GM23338 (cell line): ENCODE data around the gene NPY. TPM values are rescaled to one million over a fixed set of nuclear protein-coding genes. Genes with fewer than 3 reads are reported as not detected.

Experiments used
- ATAC-seq: fragments of 200-7000 bp; cut with Tn5 transposase; 3 replicates; pipeline ENCODE4 v1.9.1; 2020
- DNase-seq: peaks from one replicate; pipeline ENCODE4 v3.0.0-alpha.2; 2015; ENCODE audit warnings: low spot score
- H2AFZ ChIP-seq: fragments of 200-600 bp; sonication (generic); 2 replicates; pipeline ENCODE4 v1.8.0; 2016; ENCODE audit warnings: antibody characterized with exemption, mild to moderate bottlenecking, moderate library complexity
- H3F3A ChIP-seq: fragments of 200-600 bp; sonication (generic); replicated peaks from 2 replicates; pipeline ENCODE4 v1.8.0; 2017; ENCODE audit warnings: antibody characterized with exemption, mixed run types, low read depth
- H3K27ac ChIP-seq: fragments of 200-600 bp; sonication (generic); 2 replicates; pipeline ENCODE4 v1.6.1; 2016; ENCODE audit warnings: low read depth
- H3K27me3 ChIP-seq: fragments of 200-600 bp; sonication (generic); 2 replicates; pipeline ENCODE4 v1.8.0; 2016; ENCODE audit warnings: mild to moderate bottlenecking, mixed run types, moderate library complexity; ENCODE audit not compliant: insufficient read depth
- H3K36me3 ChIP-seq: fragments of 200-600 bp; sonication (generic); 2 replicates; pipeline ENCODE4 v1.8.0; 2016; ENCODE audit warnings: mild to moderate bottlenecking; ENCODE audit not compliant: insufficient read depth
- H3K4me1 ChIP-seq: fragments of 200-600 bp; sonication (generic); 2 replicates; pipeline ENCODE4 v1.8.0; 2016; ENCODE audit warnings: mild to moderate bottlenecking, moderate library complexity; ENCODE audit not compliant: insufficient read depth
- H3K4me2 ChIP-seq: fragments of 200-600 bp; sonication (generic); 2 replicates; pipeline ENCODE4 v1.7.1; 2017; ENCODE audit warnings: mixed run types
- H3K4me3 ChIP-seq: fragments of 200-600 bp; sonication (generic); 2 replicates; pipeline ENCODE4 v1.6.1; 2016; ENCODE audit warnings: mixed run types
- H3K79me2 ChIP-seq: fragments of 200-600 bp; sonication (generic); replicated peaks from 2 replicates; pipeline ENCODE4 v1.8.0; 2017; ENCODE audit warnings: mild to moderate bottlenecking; ENCODE audit not compliant: insufficient read depth
- H3K9me2 ChIP-seq: fragments of 200-600 bp; sonication (generic); 2 replicates; pipeline ENCODE4 v1.8.0; 2017; ENCODE audit not compliant: insufficient read depth
- H4K20me1 ChIP-seq: fragments of 200-600 bp; sonication (generic); replicated peaks from 2 replicates; pipeline ENCODE4 v1.8.0; 2017; ENCODE audit warnings: mild to moderate bottlenecking; ENCODE audit not compliant: insufficient read depth
- H3K27ac Mint-ChIP-seq: 2 replicates; pipeline ENCODE4 v1.8.0; 2020; ENCODE audit warnings: inconsistent platforms, mild to moderate bottlenecking, moderate library complexity, mixed read lengths
- H3K27me3 Mint-ChIP-seq: 3 replicates; pipeline ENCODE4 v1.8.0; 2022; ENCODE audit warnings: low read depth, mild to moderate bottlenecking, moderate library complexity, mixed read lengths, inconsistent platforms; ENCODE audit not compliant: insufficient read depth, poor library complexity
- H3K36me3 Mint-ChIP-seq: 3 replicates; pipeline ENCODE4 v1.8.0; 2021; ENCODE audit warnings: low read depth, mild to moderate bottlenecking, inconsistent platforms, moderate library complexity, mixed read lengths
- H3K4me1 Mint-ChIP-seq: 3 replicates; pipeline ENCODE4 v1.8.0; 2020; ENCODE audit warnings: mild to moderate bottlenecking, inconsistent platforms, mixed read lengths
- H3K4me3 Mint-ChIP-seq: 3 replicates; pipeline ENCODE4 v1.8.0; 2021; ENCODE audit warnings: moderate library complexity, mild to moderate bottlenecking, inconsistent platforms, mixed read lengths
- H3K9me3 Mint-ChIP-seq: 3 replicates; pipeline ENCODE4 v1.8.0; 2020; ENCODE audit warnings: moderate library complexity, mild to moderate bottlenecking, inconsistent platforms, mixed read lengths
- CREB1 ChIP-seq: fragments of 250-450 bp; sonication (Bioruptor Pico); IDR thresholded peaks from 2 replicates; pipeline ENCODE4 v1.5.0; 2020; ENCODE audit warnings: low read depth, mild to moderate bottlenecking, moderate library complexity
- EZH2 ChIP-seq: fragments of 200-600 bp; sonication (generic); IDR thresholded peaks from one replicate; pipeline ENCODE4 v1.8.0; 2017; ENCODE audit warnings: antibody characterized with exemption, mild to moderate bottlenecking, low read depth; ENCODE audit not compliant: unreplicated experiment
- EZH2phosphoT487 ChIP-seq: fragments of 200-600 bp; sonication (generic); IDR thresholded peaks from one replicate; pipeline ENCODE4 v1.8.1; 2018; ENCODE audit warnings: antibody characterized with exemption; ENCODE audit not compliant: unreplicated experiment
- JUNB ChIP-seq: IDR thresholded peaks from one replicate; pipeline ENCODE4 v1.6.1; 2016; ENCODE audit warnings: antibody characterized with exemption; ENCODE audit not compliant: unreplicated experiment
- NANOG ChIP-seq: IDR thresholded peaks from 2 replicates; pipeline ENCODE4 v1.6.1; 2016; ENCODE audit warnings: antibody characterized with exemption, borderline replicate concordance
- POLR2AphosphoS5 ChIP-seq: IDR thresholded peaks from 2 replicates; pipeline ENCODE4 v1.6.1; 2016; ENCODE audit warnings: antibody characterized with exemption, low read depth
- STAT1 ChIP-seq: IDR thresholded peaks from one replicate; pipeline ENCODE4 v1.6.1; 2016; ENCODE audit warnings: antibody characterized with exemption; ENCODE audit not compliant: unreplicated experiment
- ZNF114 ChIP-seq: fragments of 250-450 bp; sonication (Bioruptor Pico); IDR thresholded peaks from 2 replicates; pipeline ENCODE4 v1.5.0; 2020; ENCODE audit warnings: mild to moderate bottlenecking, moderate library complexity
- ZNF331 ChIP-seq: fragments of 250-450 bp; sonication (Bioruptor Pico); IDR thresholded peaks from 2 replicates; pipeline ENCODE4 v1.5.0; 2020; ENCODE audit warnings: low read depth, mild to moderate bottlenecking, moderate library complexity
- polyA plus RNA-seq: library from polyadenylated mRNA; unstranded; fragments of >200 nt; fragmentation: Nextera tagmentation; extraction: Ambion mirVana; gene quantifications from 2 replicates; pipeline ENCODE4 v1.2.1, GENCODE V29; 2016
- total RNA-seq: library from RNA; depleted of rRNA; stranded (reverse); fragments of >200 nt; shearing (Covaris generic); gene quantifications from 2 replicates; pipeline ENCODE4 v1.2.3, GENCODE V29; 2014
- TF ChIP-seq, protein P1 (sequence below): IDR thresholded peaks from 2 replicates; pipeline ENCODE4 v1.6.1; 2016; ENCODE audit warnings: antibody characterized with exemption
- TF ChIP-seq, protein P2 (sequence below), 2 experiments: fragments of 200-600 bp in 1 of 2; sonication (generic) in 1 of 2; conservative IDR thresholded peaks; 2 replicates each; pipeline versions ENCODE4 v1.5.1 to v1.6.1; 2016 to 2017; ENCODE audit warnings: antibody characterized with exemption in 2 of 2, low read depth in 2 of 2, mild to moderate bottlenecking in 2 of 2, moderate library complexity in 1 of 2
- TF ChIP-seq, protein P3 (sequence below): IDR thresholded peaks from one replicate; pipeline ENCODE4 v1.6.1; 2018; ENCODE audit warnings: antibody characterized with exemption; ENCODE audit not compliant: unreplicated experiment
- TF ChIP-seq, protein P4 (sequence below): fragments of 250-450 bp; sonication (Bioruptor Pico); IDR thresholded peaks from 2 replicates; pipeline ENCODE4 v1.5.0; 2020; ENCODE audit warnings: mild to moderate bottlenecking, moderate library complexity

Gene NPY
- total and polyA plus RNA-seq, 2 experiments from 2014 or later = 7.0 TPM; not detected in 1

DNA sequence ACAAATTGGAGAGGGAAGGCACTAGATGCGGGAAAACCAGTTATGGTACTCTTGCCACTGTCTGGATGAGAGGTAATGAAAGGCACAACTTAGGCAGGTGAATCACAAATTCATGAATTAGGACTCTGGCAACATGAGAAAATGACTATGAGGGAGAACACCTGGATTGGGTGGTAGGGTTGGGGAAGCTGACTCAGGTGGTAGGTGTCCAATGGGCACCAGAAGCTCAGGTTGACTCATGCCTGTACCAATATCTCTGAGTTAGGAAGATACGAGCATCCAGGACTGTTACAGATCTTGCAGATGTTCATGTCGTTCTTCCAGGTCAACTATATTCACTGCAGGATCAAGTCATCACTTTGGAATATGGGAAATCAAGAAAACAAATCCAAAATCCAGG is 56.7 kb downstream of the NPY start:
- peaks cover 46% of the 10 kb centered on the region for H3K4me1 ChIP-seq
- peaks cover 34% of the 10 kb centered on the region for H3K27me3 ChIP-seq
- no peaks in the 10 kb centered on the region; the same call in 1 of the 2 replicates for H4K20me1 ChIP-seq
- H3K9me2 ChIP-seq = 0 out of 2 replicates have a peak, but pooled peaks cover 11% of the 10 kb centered on the region
- no peak overlapping the region for H3K4me3 ChIP-seq
- H3K36me3 ChIP-seq = no peaks in the 10 kb centered on the region
- ATAC-seq (no peak), DNase-seq (no peak)
- Mint-ChIP-seq H3K4me3 (no peak overlapping the region), H3K27me3 (peaks cover 8% of the 10 kb centered on the region), H3K36me3 (no peaks in the 10 kb centered on the region), H3K27ac (no peak overlapping the region), H3K9me3 (no peaks in the 10 kb centered on the region), H3K4me1 (peaks cover 32% of the 10 kb centered on the region)
- no peak overlapping the region for H2AFZ ChIP-seq
- no peak overlapping the region for H3K4me2 ChIP-seq
- no peak overlapping the region for H3K27ac ChIP-seq
- no peaks in the 10 kb centered on the region for H3F3A ChIP-seq
- H3K79me2 ChIP-seq = peaks cover 3% of the 10 kb centered on the region; the same call in 1 of the 2 replicates
- TF ChIP-seq JUNB = no peak
- no peak for TF ChIP-seq EZH2phosphoT487
- TF ChIP-seq, protein P1, sequence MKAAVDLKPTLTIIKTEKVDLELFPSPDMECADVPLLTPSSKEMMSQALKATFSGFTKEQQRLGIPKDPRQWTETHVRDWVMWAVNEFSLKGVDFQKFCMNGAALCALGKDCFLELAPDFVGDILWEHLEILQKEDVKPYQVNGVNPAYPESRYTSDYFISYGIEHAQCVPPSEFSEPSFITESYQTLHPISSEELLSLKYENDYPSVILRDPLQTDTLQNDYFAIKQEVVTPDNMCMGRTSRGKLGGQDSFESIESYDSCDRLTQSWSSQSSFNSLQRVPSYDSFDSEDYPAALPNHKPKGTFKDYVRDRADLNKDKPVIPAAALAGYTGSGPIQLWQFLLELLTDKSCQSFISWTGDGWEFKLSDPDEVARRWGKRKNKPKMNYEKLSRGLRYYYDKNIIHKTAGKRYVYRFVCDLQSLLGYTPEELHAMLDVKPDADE = no peak
- TF ChIP-seq, protein P2, sequence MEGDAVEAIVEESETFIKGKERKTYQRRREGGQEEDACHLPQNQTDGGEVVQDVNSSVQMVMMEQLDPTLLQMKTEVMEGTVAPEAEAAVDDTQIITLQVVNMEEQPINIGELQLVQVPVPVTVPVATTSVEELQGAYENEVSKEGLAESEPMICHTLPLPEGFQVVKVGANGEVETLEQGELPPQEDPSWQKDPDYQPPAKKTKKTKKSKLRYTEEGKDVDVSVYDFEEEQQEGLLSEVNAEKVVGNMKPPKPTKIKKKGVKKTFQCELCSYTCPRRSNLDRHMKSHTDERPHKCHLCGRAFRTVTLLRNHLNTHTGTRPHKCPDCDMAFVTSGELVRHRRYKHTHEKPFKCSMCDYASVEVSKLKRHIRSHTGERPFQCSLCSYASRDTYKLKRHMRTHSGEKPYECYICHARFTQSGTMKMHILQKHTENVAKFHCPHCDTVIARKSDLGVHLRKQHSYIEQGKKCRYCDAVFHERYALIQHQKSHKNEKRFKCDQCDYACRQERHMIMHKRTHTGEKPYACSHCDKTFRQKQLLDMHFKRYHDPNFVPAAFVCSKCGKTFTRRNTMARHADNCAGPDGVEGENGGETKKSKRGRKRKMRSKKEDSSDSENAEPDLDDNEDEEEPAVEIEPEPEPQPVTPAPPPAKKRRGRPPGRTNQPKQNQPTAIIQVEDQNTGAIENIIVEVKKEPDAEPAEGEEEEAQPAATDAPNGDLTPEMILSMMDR (conservative IDR thresholded peaks at IDR 0.05; ENCODE audit: low read depth in 2 of 2) = no peak
- TF ChIP-seq, protein P3, sequence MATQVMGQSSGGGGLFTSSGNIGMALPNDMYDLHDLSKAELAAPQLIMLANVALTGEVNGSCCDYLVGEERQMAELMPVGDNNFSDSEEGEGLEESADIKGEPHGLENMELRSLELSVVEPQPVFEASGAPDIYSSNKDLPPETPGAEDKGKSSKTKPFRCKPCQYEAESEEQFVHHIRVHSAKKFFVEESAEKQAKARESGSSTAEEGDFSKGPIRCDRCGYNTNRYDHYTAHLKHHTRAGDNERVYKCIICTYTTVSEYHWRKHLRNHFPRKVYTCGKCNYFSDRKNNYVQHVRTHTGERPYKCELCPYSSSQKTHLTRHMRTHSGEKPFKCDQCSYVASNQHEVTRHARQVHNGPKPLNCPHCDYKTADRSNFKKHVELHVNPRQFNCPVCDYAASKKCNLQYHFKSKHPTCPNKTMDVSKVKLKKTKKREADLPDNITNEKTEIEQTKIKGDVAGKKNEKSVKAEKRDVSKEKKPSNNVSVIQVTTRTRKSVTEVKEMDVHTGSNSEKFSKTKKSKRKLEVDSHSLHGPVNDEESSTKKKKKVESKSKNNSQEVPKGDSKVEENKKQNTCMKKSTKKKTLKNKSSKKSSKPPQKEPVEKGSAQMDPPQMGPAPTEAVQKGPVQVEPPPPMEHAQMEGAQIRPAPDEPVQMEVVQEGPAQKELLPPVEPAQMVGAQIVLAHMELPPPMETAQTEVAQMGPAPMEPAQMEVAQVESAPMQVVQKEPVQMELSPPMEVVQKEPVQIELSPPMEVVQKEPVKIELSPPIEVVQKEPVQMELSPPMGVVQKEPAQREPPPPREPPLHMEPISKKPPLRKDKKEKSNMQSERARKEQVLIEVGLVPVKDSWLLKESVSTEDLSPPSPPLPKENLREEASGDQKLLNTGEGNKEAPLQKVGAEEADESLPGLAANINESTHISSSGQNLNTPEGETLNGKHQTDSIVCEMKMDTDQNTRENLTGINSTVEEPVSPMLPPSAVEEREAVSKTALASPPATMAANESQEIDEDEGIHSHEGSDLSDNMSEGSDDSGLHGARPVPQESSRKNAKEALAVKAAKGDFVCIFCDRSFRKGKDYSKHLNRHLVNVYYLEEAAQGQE = no peak
- no peak for TF ChIP-seq CREB1 (CRISPR knock-in tag)
- no peak for TF ChIP-seq STAT1
- TF ChIP-seq ZNF114 = no peak
- TF ChIP-seq NANOG = no peak
- TF ChIP-seq, protein P4, sequence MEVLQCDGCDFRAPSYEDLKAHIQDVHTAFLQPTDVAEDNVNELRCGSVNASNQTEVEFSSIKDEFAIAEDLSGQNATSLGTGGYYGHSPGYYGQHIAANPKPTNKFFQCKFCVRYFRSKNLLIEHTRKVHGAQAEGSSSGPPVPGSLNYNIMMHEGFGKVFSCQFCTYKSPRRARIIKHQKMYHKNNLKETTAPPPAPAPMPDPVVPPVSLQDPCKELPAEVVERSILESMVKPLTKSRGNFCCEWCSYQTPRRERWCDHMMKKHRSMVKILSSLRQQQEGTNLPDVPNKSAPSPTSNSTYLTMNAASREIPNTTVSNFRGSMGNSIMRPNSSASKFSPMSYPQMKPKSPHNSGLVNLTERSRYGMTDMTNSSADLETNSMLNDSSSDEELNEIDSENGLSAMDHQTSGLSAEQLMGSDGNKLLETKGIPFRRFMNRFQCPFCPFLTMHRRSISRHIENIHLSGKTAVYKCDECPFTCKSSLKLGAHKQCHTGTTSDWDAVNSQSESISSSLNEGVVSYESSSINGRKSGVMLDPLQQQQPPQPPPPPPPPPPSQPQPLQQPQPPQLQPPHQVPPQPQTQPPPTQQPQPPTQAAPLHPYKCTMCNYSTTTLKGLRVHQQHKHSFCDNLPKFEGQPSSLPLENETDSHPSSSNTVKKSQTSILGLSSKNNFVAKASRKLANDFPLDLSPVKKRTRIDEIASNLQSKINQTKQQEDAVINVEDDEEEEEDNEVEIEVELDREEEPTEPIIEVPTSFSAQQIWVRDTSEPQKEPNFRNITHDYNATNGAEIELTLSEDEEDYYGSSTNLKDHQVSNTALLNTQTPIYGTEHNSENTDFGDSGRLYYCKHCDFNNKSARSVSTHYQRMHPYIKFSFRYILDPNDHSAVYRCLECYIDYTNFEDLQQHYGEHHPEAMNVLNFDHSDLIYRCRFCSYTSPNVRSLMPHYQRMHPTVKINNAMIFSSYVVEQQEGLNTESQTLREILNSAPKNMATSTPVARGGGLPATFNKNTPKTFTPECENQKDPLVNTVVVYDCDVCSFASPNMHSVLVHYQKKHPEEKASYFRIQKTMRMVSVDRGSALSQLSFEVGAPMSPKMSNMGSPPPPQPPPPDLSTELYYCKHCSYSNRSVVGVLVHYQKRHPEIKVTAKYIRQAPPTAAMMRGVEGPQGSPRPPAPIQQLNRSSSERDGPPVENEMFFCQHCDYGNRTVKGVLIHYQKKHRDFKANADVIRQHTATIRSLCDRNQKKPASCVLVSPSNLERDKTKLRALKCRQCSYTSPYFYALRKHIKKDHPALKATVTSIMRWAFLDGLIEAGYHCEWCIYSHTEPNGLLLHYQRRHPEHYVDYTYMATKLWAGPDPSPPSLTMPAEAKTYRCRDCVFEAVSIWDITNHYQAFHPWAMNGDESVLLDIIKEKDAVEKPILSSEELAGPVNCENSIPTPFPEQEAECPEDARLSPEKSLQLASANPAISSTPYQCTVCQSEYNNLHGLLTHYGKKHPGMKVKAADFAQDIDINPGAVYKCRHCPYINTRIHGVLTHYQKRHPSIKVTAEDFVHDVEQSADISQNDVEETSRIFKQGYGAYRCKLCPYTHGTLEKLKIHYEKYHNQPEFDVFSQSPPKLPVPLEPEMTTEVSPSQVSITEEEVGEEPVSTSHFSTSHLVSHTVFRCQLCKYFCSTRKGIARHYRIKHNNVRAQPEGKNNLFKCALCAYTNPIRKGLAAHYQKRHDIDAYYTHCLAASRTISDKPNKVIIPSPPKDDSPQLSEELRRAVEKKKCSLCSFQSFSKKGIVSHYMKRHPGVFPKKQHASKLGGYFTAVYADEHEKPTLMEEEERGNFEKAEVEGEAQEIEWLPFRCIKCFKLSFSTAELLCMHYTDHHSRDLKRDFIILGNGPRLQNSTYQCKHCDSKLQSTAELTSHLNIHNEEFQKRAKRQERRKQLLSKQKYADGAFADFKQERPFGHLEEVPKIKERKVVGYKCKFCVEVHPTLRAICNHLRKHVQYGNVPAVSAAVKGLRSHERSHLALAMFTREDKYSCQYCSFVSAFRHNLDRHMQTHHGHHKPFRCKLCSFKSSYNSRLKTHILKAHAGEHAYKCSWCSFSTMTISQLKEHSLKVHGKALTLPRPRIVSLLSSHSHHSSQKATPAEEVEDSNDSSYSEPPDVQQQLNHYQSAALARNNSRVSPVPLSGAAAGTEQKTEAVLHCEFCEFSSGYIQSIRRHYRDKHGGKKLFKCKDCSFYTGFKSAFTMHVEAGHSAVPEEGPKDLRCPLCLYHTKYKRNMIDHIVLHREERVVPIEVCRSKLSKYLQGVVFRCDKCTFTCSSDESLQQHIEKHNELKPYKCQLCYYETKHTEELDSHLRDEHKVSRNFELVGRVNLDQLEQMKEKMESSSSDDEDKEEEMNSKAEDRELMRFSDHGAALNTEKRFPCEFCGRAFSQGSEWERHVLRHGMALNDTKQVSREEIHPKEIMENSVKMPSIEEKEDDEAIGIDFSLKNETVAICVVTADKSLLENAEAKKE (CRISPR knock-in tag) = no peak
- TF ChIP-seq EZH2 = no peak
- no peak for TF ChIP-seq ZNF331 (CRISPR knock-in tag)
- TF ChIP-seq POLR2AphosphoS5 = no peak
